Measurements from ENCODE around the gene KLHL29.

- TF ChIP-seq POLR2A (IDR thresholded peaks at IDR 0.05; ENCODE audit: low read depth, low read length) (no peak), MAX (IDR thresholded peaks at IDR 0.05; ENCODE audit: insufficient read depth, insufficient read length) (no peak), EZH2 (IDR thresholded peaks at IDR 0.05; ENCODE audit: borderline replicate concordance, low read depth, low read length, severe bottlenecking) (no peak), POLR2AphosphoS5 (IDR thresholded peaks at IDR 0.05; ENCODE audit: insufficient read depth, low read depth, low read length) (no peak), FOS (IDR thresholded peaks at IDR 0.05; ENCODE audit: borderline replicate concordance, insufficient read depth, low read length) (no peak)
- TF ChIP-seq, protein P1, sequence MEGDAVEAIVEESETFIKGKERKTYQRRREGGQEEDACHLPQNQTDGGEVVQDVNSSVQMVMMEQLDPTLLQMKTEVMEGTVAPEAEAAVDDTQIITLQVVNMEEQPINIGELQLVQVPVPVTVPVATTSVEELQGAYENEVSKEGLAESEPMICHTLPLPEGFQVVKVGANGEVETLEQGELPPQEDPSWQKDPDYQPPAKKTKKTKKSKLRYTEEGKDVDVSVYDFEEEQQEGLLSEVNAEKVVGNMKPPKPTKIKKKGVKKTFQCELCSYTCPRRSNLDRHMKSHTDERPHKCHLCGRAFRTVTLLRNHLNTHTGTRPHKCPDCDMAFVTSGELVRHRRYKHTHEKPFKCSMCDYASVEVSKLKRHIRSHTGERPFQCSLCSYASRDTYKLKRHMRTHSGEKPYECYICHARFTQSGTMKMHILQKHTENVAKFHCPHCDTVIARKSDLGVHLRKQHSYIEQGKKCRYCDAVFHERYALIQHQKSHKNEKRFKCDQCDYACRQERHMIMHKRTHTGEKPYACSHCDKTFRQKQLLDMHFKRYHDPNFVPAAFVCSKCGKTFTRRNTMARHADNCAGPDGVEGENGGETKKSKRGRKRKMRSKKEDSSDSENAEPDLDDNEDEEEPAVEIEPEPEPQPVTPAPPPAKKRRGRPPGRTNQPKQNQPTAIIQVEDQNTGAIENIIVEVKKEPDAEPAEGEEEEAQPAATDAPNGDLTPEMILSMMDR (IDR thresholded peaks at IDR 0.05; ENCODE audit: extremely low read depth in 1 of 2, insufficient read depth in 1 of 2, low read depth in 1 of 2, low read length in 2 of 2) = no peak
Observed at GRCh38 chr2:23685181-23685580, 300.2 kb downstream of the KLHL29 start.

Data from endothelial cell of umbilical vein (primary cell).